IPS-20b (cell line): ENCODE results near the gene P2RX4.
"Not testable (repeated sequence)": the region's sequence is repeated elsewhere in the genome, so short reads cannot be mapped to it uniquely, and the experiment has no call there.

Experiments used
- H3K27ac ChIP-seq: one replicate; pipeline ENCODE4 v1.5.1; 2013; ENCODE audit warnings: low read length
- H3K27me3 ChIP-seq: 2 replicates; pipeline ENCODE4 v1.6.1; 2013; ENCODE audit warnings: mild to moderate bottlenecking, low read length, inconsistent platforms; ENCODE audit not compliant: insufficient read depth
- H3K36me3 ChIP-seq: 2 replicates; pipeline ENCODE4 v1.6.1; 2013; ENCODE audit warnings: low read depth, mild to moderate bottlenecking, inconsistent platforms, low read length, moderate library complexity; ENCODE audit not compliant: insufficient read depth
- H3K4me1 ChIP-seq: 2 replicates; pipeline ENCODE4 v1.6.1; 2013; ENCODE audit warnings: mild to moderate bottlenecking, control low read depth, inconsistent platforms, low read length, moderate library complexity; ENCODE audit not compliant: insufficient read depth
- H3K4me3 ChIP-seq: 2 replicates; pipeline ENCODE4 v1.5.1; 2013; ENCODE audit warnings: mild to moderate bottlenecking, low read length, inconsistent platforms
- H3K9ac ChIP-seq: 2 replicates; pipeline ENCODE4 v1.6.1; 2013; ENCODE audit warnings: low read depth, mild to moderate bottlenecking, inconsistent platforms, low read length, moderate library complexity
- H3K9me3 ChIP-seq: 2 replicates; pipeline ENCODE4 v1.6.1; 2013; ENCODE audit warnings: mild to moderate bottlenecking, low read depth, low read length, inconsistent platforms; ENCODE audit not compliant: insufficient read depth

Gene P2RX4

GRCh38 chr12:121253638-121254335 lies 43.9 kb downstream of the P2RX4 start:
- Histone ChIP-seq H3K9me3 (no peaks in the 10 kb centered on the region), H3K27ac (no peak overlapping the region), H3K4me1 (no peaks in the 10 kb centered on the region), H3K4me3 (no peak overlapping the region), H3K9ac (no peak overlapping the region), H3K27me3 (no peaks in the 10 kb centered on the region), H3K36me3 (peaks cover 66% of the 10 kb centered on the region)

GRCh38 chr12:121255433-121255832 lies 45.5 kb downstream of the P2RX4 start:
- Histone ChIP-seq H3K36me3 (peaks cover 65% of the 10 kb centered on the region), H3K9me3 (no peaks in the 10 kb centered on the region), H3K4me1 (no peaks in the 10 kb centered on the region), H3K9ac (no peak overlapping the region), H3K27ac (no peak overlapping the region), H3K4me3 (no peak overlapping the region), H3K27me3 (no peaks in the 10 kb centered on the region)

GRCh38 chr12:121257704-121258449 lies 47.9 kb downstream of the P2RX4 start:
- H3K27ac ChIP-seq, H3K9ac ChIP-seq, H3K4me1 ChIP-seq, H3K4me3 ChIP-seq, H3K27me3 ChIP-seq, H3K9me3 ChIP-seq: not testable (repeated sequence)
- H3K36me3 ChIP-seq = peaks cover 65% of the 10 kb centered on the region

- Histone ChIP-seq H3K9ac (no peak overlapping the region), H3K9me3 (no peaks in the 10 kb centered on the region), H3K27me3 (no peaks in the 10 kb centered on the region), H3K27ac (no peak overlapping the region), H3K4me1 (no peaks in the 10 kb centered on the region), H3K4me3 (no peak overlapping the region), H3K36me3 (peaks cover 65% of the 10 kb centered on the region)
These were observed 49.1 kb downstream of the P2RX4 start for GRCh38 chr12:121259074-121259473.

GRCh38 chr12:121260091-121260490 lies 50.2 kb downstream of the P2RX4 start:
- no peak overlapping the region for H3K4me3 ChIP-seq
- H3K9ac ChIP-seq = no peak overlapping the region
- no peaks in the 10 kb centered on the region for H3K4me1 ChIP-seq
- no peak overlapping the region for H3K27ac ChIP-seq
- H3K27me3 ChIP-seq = no peaks in the 10 kb centered on the region
- peaks cover 63% of the 10 kb centered on the region for H3K36me3 ChIP-seq
- no peaks in the 10 kb centered on the region for H3K9me3 ChIP-seq

GRCh38 chr12:121261398-121261797 lies 51.5 kb downstream of the P2RX4 start:
- Histone ChIP-seq H3K9ac (no peak overlapping the region), H3K9me3 (no peaks in the 10 kb centered on the region), H3K36me3 (peaks cover 60% of the 10 kb centered on the region), H3K27me3 (no peaks in the 10 kb centered on the region), H3K27ac (no peak overlapping the region), H3K4me1 (no peaks in the 10 kb centered on the region), H3K4me3 (no peak overlapping the region)

- no peaks in the 10 kb centered on the region for H3K4me1 ChIP-seq
- no peak overlapping the region for H3K27ac ChIP-seq
- no peaks in the 10 kb centered on the region for H3K27me3 ChIP-seq
- peaks cover 61% of the 10 kb centered on the region for H3K36me3 ChIP-seq
- no peak overlapping the region for H3K4me3 ChIP-seq
- H3K9me3 ChIP-seq = no peaks in the 10 kb centered on the region
- no peak overlapping the region for H3K9ac ChIP-seq
These were observed 53.4 kb downstream of the P2RX4 start for GRCh38 chr12:121263206-121263935.

- no peaks in the 10 kb centered on the region for H3K27me3 ChIP-seq
- H3K27ac ChIP-seq = no peak overlapping the region
- H3K4me1 ChIP-seq = no peaks in the 10 kb centered on the region
- no peak overlapping the region for H3K9ac ChIP-seq
- no peaks in the 10 kb centered on the region for H3K9me3 ChIP-seq
- no peak overlapping the region for H3K4me3 ChIP-seq
- H3K36me3 ChIP-seq = peaks cover 64% of the 10 kb centered on the region
These were observed 54.2 kb downstream of the P2RX4 start for GRCh38 chr12:121264135-121264534.

GRCh38 chr12:121264951-121265515 lies 55.1 kb downstream of the P2RX4 start:
- Histone ChIP-seq H3K4me3 (no peak overlapping the region), H3K9me3 (no peaks in the 10 kb centered on the region), H3K9ac (no peak overlapping the region), H3K4me1 (no peaks in the 10 kb centered on the region), H3K27me3 (no peaks in the 10 kb centered on the region), H3K27ac (no peak overlapping the region), H3K36me3 (peaks cover 61% of the 10 kb centered on the region)

- H3K36me3 ChIP-seq = peaks cover 53% of the 10 kb centered on the region
- no peaks in the 10 kb centered on the region for H3K4me1 ChIP-seq
- no peak overlapping the region for H3K27ac ChIP-seq
- H3K27me3 ChIP-seq = no peaks in the 10 kb centered on the region
- no peak overlapping the region for H3K9ac ChIP-seq
- H3K4me3 ChIP-seq = no peak overlapping the region
- no peaks in the 10 kb centered on the region for H3K9me3 ChIP-seq
These were observed 57.9 kb downstream of the P2RX4 start for GRCh38 chr12:121267822-121268221.

- Histone ChIP-seq H3K4me3 (no peak overlapping the region), H3K27ac (no peak overlapping the region), H3K36me3 (peaks cover 42% of the 10 kb centered on the region), H3K4me1 (no peaks in the 10 kb centered on the region), H3K9me3 (no peaks in the 10 kb centered on the region), H3K27me3 (no peaks in the 10 kb centered on the region), H3K9ac (no peak overlapping the region)
These were observed 63.5 kb downstream of the P2RX4 start for GRCh38 chr12:121273364-121273896.
